Measurements from ENCODE around the gene PALD1.

PALD1 gene

GRCh38 chr10:70457759-70458305, 20.7 kb upstream of the PALD1 start:
- DNase-seq (ENCODE audit: low read depth): no peak

- peak; percentile 58 for DNase-seq (ENCODE audit: low read depth)
Observed at GRCh38 chr10:70458329-70459060, 20.1 kb upstream of the PALD1 start.

- DNase-seq (ENCODE audit: low read depth): no peak
Observed at GRCh38 chr10:70459061-70459773, 19.4 kb upstream of the PALD1 start.

- no peak for DNase-seq (ENCODE audit: low read depth)
Observed at GRCh38 chr10:70459774-70460490, 18.6 kb upstream of the PALD1 start.

GRCh38 chr10:70461397-70462348, 16.9 kb upstream of the PALD1 start:
- DNase-seq (ENCODE audit: low read depth): peak; percentile 30

GRCh38 chr10:70462349-70462984, 16.1 kb upstream of the PALD1 start:
- DNase-seq (ENCODE audit: low read depth): no peak

GRCh38 chr10:70465278-70465677, 13.3 kb upstream of the PALD1 start:
- no peak for DNase-seq (ENCODE audit: low read depth)

- DNase-seq (ENCODE audit: low read depth): no peak
Observed at GRCh38 chr10:70465832-70466231, 12.7 kb upstream of the PALD1 start.

GRCh38 chr10:70466951-70467350, 11.6 kb upstream of the PALD1 start:
- no peak for DNase-seq (ENCODE audit: low read depth)

GRCh38 chr10:70472799-70473454, 5.6 kb upstream of the PALD1 start:
- no peak for DNase-seq (ENCODE audit: low read depth)

- DNase-seq (ENCODE audit: low read depth): no peak
Observed at GRCh38 chr10:70474780-70475179, 3.8 kb upstream of the PALD1 start.

- DNase-seq (ENCODE audit: low read depth): no peak
Observed at GRCh38 chr10:70475661-70476060, 2.9 kb upstream of the PALD1 start.

GRCh38 chr10:70476249-70477035, 2.1 kb upstream of the PALD1 start:
- DNase-seq (ENCODE audit: low read depth): no peak

- DNase-seq (ENCODE audit: low read depth): no peak
Observed at GRCh38 chr10:70477661-70478162, 855 bp upstream of the PALD1 start.

GRCh38 chr10:70479165-70479581, 606 bp downstream of the PALD1 start:
- no peak for DNase-seq (ENCODE audit: low read depth)

- no peak for DNase-seq (ENCODE audit: low read depth)
Observed at GRCh38 chr10:70479626-70480238, 1.2 kb downstream of the PALD1 start.

GRCh38 chr10:70480239-70480861, 1.8 kb downstream of the PALD1 start:
- DNase-seq (ENCODE audit: low read depth): no peak

- DNase-seq (ENCODE audit: low read depth): no peak
Observed at GRCh38 chr10:70481105-70481504, 2.5 kb downstream of the PALD1 start.
